GM23338 (cell line): ENCODE results near the gene NEURL1. TPM values are rescaled to one million over a fixed set of nuclear protein-coding genes. Genes with fewer than 3 reads are reported as not detected.

Experiments used
- ATAC-seq: fragments of 200-7000 bp; cut with Tn5 transposase; 3 replicates; pipeline ENCODE4 v1.9.1; 2020
- DNase-seq: peaks from one replicate; pipeline ENCODE4 v3.0.0-alpha.2; 2015; ENCODE audit warnings: low spot score
- H2AFZ ChIP-seq: fragments of 200-600 bp; sonication (generic); 2 replicates; pipeline ENCODE4 v1.8.0; 2016; ENCODE audit warnings: antibody characterized with exemption, mild to moderate bottlenecking, moderate library complexity
- H3F3A ChIP-seq: fragments of 200-600 bp; sonication (generic); replicated peaks from 2 replicates; pipeline ENCODE4 v1.8.0; 2017; ENCODE audit warnings: antibody characterized with exemption, mixed run types, low read depth
- H3K27ac ChIP-seq: fragments of 200-600 bp; sonication (generic); 2 replicates; pipeline ENCODE4 v1.6.1; 2016; ENCODE audit warnings: low read depth
- H3K27me3 ChIP-seq: fragments of 200-600 bp; sonication (generic); 2 replicates; pipeline ENCODE4 v1.8.0; 2016; ENCODE audit warnings: mild to moderate bottlenecking, mixed run types, moderate library complexity; ENCODE audit not compliant: insufficient read depth
- H3K36me3 ChIP-seq: fragments of 200-600 bp; sonication (generic); 2 replicates; pipeline ENCODE4 v1.8.0; 2016; ENCODE audit warnings: mild to moderate bottlenecking; ENCODE audit not compliant: insufficient read depth
- H3K4me1 ChIP-seq: fragments of 200-600 bp; sonication (generic); 2 replicates; pipeline ENCODE4 v1.8.0; 2016; ENCODE audit warnings: mild to moderate bottlenecking, moderate library complexity; ENCODE audit not compliant: insufficient read depth
- H3K4me2 ChIP-seq: fragments of 200-600 bp; sonication (generic); 2 replicates; pipeline ENCODE4 v1.7.1; 2017; ENCODE audit warnings: mixed run types
- H3K4me3 ChIP-seq: fragments of 200-600 bp; sonication (generic); 2 replicates; pipeline ENCODE4 v1.6.1; 2016; ENCODE audit warnings: mixed run types
- H3K79me2 ChIP-seq: fragments of 200-600 bp; sonication (generic); replicated peaks from 2 replicates; pipeline ENCODE4 v1.8.0; 2017; ENCODE audit warnings: mild to moderate bottlenecking; ENCODE audit not compliant: insufficient read depth
- H3K9me2 ChIP-seq: fragments of 200-600 bp; sonication (generic); 2 replicates; pipeline ENCODE4 v1.8.0; 2017; ENCODE audit not compliant: insufficient read depth
- H4K20me1 ChIP-seq: fragments of 200-600 bp; sonication (generic); replicated peaks from 2 replicates; pipeline ENCODE4 v1.8.0; 2017; ENCODE audit warnings: mild to moderate bottlenecking; ENCODE audit not compliant: insufficient read depth
- H3K27ac Mint-ChIP-seq: 2 replicates; pipeline ENCODE4 v1.8.0; 2020; ENCODE audit warnings: inconsistent platforms, mild to moderate bottlenecking, moderate library complexity, mixed read lengths
- H3K27me3 Mint-ChIP-seq: 3 replicates; pipeline ENCODE4 v1.8.0; 2022; ENCODE audit warnings: low read depth, mild to moderate bottlenecking, moderate library complexity, mixed read lengths, inconsistent platforms; ENCODE audit not compliant: insufficient read depth, poor library complexity
- H3K36me3 Mint-ChIP-seq: 3 replicates; pipeline ENCODE4 v1.8.0; 2021; ENCODE audit warnings: low read depth, mild to moderate bottlenecking, inconsistent platforms, moderate library complexity, mixed read lengths
- H3K4me1 Mint-ChIP-seq: 3 replicates; pipeline ENCODE4 v1.8.0; 2020; ENCODE audit warnings: mild to moderate bottlenecking, inconsistent platforms, mixed read lengths
- H3K4me3 Mint-ChIP-seq: 3 replicates; pipeline ENCODE4 v1.8.0; 2021; ENCODE audit warnings: moderate library complexity, mild to moderate bottlenecking, inconsistent platforms, mixed read lengths
- H3K9me3 Mint-ChIP-seq: 3 replicates; pipeline ENCODE4 v1.8.0; 2020; ENCODE audit warnings: moderate library complexity, mild to moderate bottlenecking, inconsistent platforms, mixed read lengths
- CREB1 ChIP-seq: fragments of 250-450 bp; sonication (Bioruptor Pico); IDR thresholded peaks from 2 replicates; pipeline ENCODE4 v1.5.0; 2020; ENCODE audit warnings: low read depth, mild to moderate bottlenecking, moderate library complexity
- NANOG ChIP-seq: IDR thresholded peaks from 2 replicates; pipeline ENCODE4 v1.6.1; 2016; ENCODE audit warnings: antibody characterized with exemption, borderline replicate concordance
- STAT1 ChIP-seq: IDR thresholded peaks from one replicate; pipeline ENCODE4 v1.6.1; 2016; ENCODE audit warnings: antibody characterized with exemption; ENCODE audit not compliant: unreplicated experiment
- ZNF114 ChIP-seq: fragments of 250-450 bp; sonication (Bioruptor Pico); IDR thresholded peaks from 2 replicates; pipeline ENCODE4 v1.5.0; 2020; ENCODE audit warnings: mild to moderate bottlenecking, moderate library complexity
- ZNF331 ChIP-seq: fragments of 250-450 bp; sonication (Bioruptor Pico); IDR thresholded peaks from 2 replicates; pipeline ENCODE4 v1.5.0; 2020; ENCODE audit warnings: low read depth, mild to moderate bottlenecking, moderate library complexity
- polyA plus RNA-seq: library from polyadenylated mRNA; unstranded; fragments of >200 nt; fragmentation: Nextera tagmentation; extraction: Ambion mirVana; gene quantifications from 2 replicates; pipeline ENCODE4 v1.2.1, GENCODE V29; 2016
- total RNA-seq: library from RNA; depleted of rRNA; stranded (reverse); fragments of >200 nt; shearing (Covaris generic); gene quantifications from 2 replicates; pipeline ENCODE4 v1.2.3, GENCODE V29; 2014
- TF ChIP-seq, protein P1 (sequence below), 2 experiments: fragments of 200-600 bp in 1 of 2; sonication (generic) in 1 of 2; conservative IDR thresholded peaks; 2 replicates each; pipeline versions ENCODE4 v1.5.1 to v1.6.1; 2016 to 2017; ENCODE audit warnings: antibody characterized with exemption in 2 of 2, low read depth in 2 of 2, mild to moderate bottlenecking in 2 of 2, moderate library complexity in 1 of 2
- TF ChIP-seq, protein P2 (sequence below): IDR thresholded peaks from one replicate; pipeline ENCODE4 v1.6.1; 2018; ENCODE audit warnings: antibody characterized with exemption; ENCODE audit not compliant: unreplicated experiment
- TF ChIP-seq, protein P3 (sequence below): IDR thresholded peaks from 2 replicates; pipeline ENCODE4 v1.6.1; 2016; ENCODE audit warnings: antibody characterized with exemption

NEURL1 gene
- total and polyA plus RNA-seq, 2 experiments from 2014 or later, result 0.82 to 1.1 TPM

DNA sequence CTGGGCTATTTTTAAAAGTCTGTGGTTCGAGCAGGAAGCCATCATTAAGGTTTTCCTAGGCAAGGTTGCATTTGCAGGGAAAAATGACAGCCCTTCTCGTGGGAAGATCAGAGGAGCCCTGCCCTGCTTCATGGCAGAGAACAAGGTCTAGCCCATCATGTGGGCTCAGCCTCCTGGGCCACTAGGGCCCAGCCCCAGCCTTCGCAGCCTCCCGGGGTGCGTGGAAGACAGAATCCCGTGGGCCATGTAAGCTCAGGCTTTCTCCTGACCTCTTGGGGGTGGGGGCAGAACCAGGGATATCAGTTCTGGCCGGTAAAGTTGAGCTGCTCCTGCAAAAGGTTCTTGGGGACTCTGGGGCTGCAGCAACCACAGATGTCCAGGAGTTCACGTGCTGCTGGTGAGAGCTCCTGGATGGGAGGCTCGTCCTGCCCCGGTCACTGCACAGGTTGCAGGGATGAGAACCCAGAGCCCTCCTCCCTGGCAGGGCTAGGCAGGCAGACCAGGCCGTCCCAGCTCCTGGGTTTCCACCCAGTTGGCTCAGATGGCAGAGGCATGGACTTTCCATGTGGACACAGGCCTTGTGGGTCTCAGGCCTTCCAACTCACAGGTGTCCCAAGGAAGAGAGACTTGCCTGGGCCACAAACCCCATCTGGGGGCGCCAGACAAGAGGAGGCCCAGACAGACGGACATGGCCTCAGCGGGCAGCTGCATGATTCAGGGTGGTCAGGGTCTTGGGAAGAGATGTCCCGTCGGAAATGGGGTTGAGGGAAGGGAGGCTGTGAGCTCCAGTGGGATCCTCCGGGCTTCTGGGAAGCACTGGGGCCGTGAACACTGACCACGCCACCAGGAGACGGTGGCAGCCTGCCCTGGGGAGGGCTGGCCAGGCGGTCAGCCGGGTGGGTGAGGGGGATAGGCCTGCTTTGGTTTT, 126.2 kb downstream of the NEURL1 start:
- Histone ChIP-seq H3K4me3 (no peak overlapping the region), H3K36me3 (no peaks in the 10 kb centered on the region), H3K4me1 (no peaks in the 10 kb centered on the region), H3K27me3 (no peaks in the 10 kb centered on the region), H3K9me2 (no peaks in the 10 kb centered on the region), H3K27ac (no peak overlapping the region), H4K20me1 (no peaks in the 10 kb centered on the region), H2AFZ (no peak overlapping the region), H3K79me2 (no peaks in the 10 kb centered on the region), H3F3A (no peaks in the 10 kb centered on the region), H3K4me2 (no peak overlapping the region)
- DNase-seq (no peak), ATAC-seq (no peak)
- H3K27ac Mint-ChIP-seq, result peak overlapping the region; percentile 62; the same call in 1 of the 2 replicates
- H3K4me1 Mint-ChIP-seq, result peaks cover 9% of the 10 kb centered on the region
- H3K27me3 Mint-ChIP-seq, result peaks cover 8% of the 10 kb centered on the region
- TF ChIP-seq NANOG (no peak), CREB1 (CRISPR knock-in tag) (no peak)
- TF ChIP-seq, protein P1, sequence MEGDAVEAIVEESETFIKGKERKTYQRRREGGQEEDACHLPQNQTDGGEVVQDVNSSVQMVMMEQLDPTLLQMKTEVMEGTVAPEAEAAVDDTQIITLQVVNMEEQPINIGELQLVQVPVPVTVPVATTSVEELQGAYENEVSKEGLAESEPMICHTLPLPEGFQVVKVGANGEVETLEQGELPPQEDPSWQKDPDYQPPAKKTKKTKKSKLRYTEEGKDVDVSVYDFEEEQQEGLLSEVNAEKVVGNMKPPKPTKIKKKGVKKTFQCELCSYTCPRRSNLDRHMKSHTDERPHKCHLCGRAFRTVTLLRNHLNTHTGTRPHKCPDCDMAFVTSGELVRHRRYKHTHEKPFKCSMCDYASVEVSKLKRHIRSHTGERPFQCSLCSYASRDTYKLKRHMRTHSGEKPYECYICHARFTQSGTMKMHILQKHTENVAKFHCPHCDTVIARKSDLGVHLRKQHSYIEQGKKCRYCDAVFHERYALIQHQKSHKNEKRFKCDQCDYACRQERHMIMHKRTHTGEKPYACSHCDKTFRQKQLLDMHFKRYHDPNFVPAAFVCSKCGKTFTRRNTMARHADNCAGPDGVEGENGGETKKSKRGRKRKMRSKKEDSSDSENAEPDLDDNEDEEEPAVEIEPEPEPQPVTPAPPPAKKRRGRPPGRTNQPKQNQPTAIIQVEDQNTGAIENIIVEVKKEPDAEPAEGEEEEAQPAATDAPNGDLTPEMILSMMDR (conservative IDR thresholded peaks at IDR 0.05; ENCODE audit: low read depth in 2 of 2), result peak in 1 of 2 experiments; percentile 39; a peak in 2 of 4 replicates
- no peak overlapping the region for H3K4me3 Mint-ChIP-seq
- peaks cover 4% of the 10 kb centered on the region; the same call in 2 of the 3 replicates for H3K36me3 Mint-ChIP-seq
- no peaks in the 10 kb centered on the region; the same call in 2 of the 3 replicates for H3K9me3 Mint-ChIP-seq

DNA sequence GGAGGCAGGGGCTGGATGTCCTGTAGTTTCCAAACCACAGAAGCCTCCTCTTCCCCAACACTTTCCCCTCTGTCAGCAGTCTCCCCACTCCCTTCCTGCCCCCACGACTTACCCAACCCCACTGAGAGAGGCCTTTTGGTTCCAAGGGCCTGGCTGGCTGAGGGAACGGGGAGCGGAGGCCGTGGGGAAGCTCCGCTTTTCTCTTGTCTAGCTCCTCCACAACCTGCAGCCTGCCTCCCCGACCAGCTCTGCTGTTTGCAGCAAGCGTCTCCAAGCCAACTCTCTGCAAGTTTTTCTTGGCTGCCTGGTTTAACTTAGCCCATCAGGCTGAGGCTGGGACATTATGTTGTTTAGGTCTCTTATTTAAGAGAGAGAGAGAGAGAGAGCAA, 126.8 kb downstream of the NEURL1 start:
- Histone ChIP-seq H3K36me3 (no peaks in the 10 kb centered on the region), H2AFZ (no peak overlapping the region), H3K4me1 (no peaks in the 10 kb centered on the region), H3F3A (no peaks in the 10 kb centered on the region), H4K20me1 (no peaks in the 10 kb centered on the region), H3K9me2 (no peaks in the 10 kb centered on the region), H3K4me3 (no peak overlapping the region), H3K27ac (no peak overlapping the region), H3K4me2 (no peak overlapping the region), H3K27me3 (no peaks in the 10 kb centered on the region), H3K79me2 (no peaks in the 10 kb centered on the region)
- no peak for ATAC-seq
- H3K4me3 Mint-ChIP-seq, result no peak overlapping the region
- H3K4me1 Mint-ChIP-seq, result peaks cover 2% of the 10 kb centered on the region; the same call in 2 of the 3 replicates
- peaks cover 4% of the 10 kb centered on the region; the same call in 2 of the 3 replicates for H3K36me3 Mint-ChIP-seq
- DNase-seq, result no peak
- no peaks in the 10 kb centered on the region; the same call in 1 of the 3 replicates for H3K9me3 Mint-ChIP-seq
- H3K27me3 Mint-ChIP-seq, result peaks cover 4% of the 10 kb centered on the region
- no peak overlapping the region for H3K27ac Mint-ChIP-seq
- TF ChIP-seq, protein P2, sequence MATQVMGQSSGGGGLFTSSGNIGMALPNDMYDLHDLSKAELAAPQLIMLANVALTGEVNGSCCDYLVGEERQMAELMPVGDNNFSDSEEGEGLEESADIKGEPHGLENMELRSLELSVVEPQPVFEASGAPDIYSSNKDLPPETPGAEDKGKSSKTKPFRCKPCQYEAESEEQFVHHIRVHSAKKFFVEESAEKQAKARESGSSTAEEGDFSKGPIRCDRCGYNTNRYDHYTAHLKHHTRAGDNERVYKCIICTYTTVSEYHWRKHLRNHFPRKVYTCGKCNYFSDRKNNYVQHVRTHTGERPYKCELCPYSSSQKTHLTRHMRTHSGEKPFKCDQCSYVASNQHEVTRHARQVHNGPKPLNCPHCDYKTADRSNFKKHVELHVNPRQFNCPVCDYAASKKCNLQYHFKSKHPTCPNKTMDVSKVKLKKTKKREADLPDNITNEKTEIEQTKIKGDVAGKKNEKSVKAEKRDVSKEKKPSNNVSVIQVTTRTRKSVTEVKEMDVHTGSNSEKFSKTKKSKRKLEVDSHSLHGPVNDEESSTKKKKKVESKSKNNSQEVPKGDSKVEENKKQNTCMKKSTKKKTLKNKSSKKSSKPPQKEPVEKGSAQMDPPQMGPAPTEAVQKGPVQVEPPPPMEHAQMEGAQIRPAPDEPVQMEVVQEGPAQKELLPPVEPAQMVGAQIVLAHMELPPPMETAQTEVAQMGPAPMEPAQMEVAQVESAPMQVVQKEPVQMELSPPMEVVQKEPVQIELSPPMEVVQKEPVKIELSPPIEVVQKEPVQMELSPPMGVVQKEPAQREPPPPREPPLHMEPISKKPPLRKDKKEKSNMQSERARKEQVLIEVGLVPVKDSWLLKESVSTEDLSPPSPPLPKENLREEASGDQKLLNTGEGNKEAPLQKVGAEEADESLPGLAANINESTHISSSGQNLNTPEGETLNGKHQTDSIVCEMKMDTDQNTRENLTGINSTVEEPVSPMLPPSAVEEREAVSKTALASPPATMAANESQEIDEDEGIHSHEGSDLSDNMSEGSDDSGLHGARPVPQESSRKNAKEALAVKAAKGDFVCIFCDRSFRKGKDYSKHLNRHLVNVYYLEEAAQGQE, result no peak
- no peak for TF ChIP-seq ZNF331 (CRISPR knock-in tag)
- no peak for TF ChIP-seq ZNF114 (CRISPR knock-in tag)
- TF ChIP-seq, protein P3, sequence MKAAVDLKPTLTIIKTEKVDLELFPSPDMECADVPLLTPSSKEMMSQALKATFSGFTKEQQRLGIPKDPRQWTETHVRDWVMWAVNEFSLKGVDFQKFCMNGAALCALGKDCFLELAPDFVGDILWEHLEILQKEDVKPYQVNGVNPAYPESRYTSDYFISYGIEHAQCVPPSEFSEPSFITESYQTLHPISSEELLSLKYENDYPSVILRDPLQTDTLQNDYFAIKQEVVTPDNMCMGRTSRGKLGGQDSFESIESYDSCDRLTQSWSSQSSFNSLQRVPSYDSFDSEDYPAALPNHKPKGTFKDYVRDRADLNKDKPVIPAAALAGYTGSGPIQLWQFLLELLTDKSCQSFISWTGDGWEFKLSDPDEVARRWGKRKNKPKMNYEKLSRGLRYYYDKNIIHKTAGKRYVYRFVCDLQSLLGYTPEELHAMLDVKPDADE, result no peak
- no peak for TF ChIP-seq NANOG
- TF ChIP-seq STAT1, result no peak
